ENCODE results near the gene NAGLU. TPM values are rescaled to one million over a fixed set of nuclear protein-coding genes. Genes with fewer than 3 reads are reported as not detected.

The NAGLU gene
- total RNA-seq, 1 donor from 2014 or later: 17.4 TPM

- Mint-ChIP-seq H3K27me3 (ENCODE audit: low read depth) (no peaks in the 10 kb centered on the region), H3K4me1 (ENCODE audit: low read depth) (peaks cover 20% of the 10 kb centered on the region), H3K36me3 (ENCODE audit: low read depth) (peaks cover 55% of the 10 kb centered on the region), H3K4me3 (ENCODE audit: low read depth) (peak within 1 kb of the TSS; percentile 97), H3K9me3 (no peaks in the 10 kb centered on the region), H3K27ac (peak within 1 kb of the TSS; percentile 96)
- intact Hi-C loops (cut with micrococcal nuclease): loop anchor here (1.0 to 10.0 kb wide), 5 partner anchors 10 to 417 kb away; partner anchors contain the start of genes MLX, PLEKHH3, RAMP2 and RETREG3
- peak; percentile 92 for DNase-seq (ENCODE audit: low spot score)
Measured at GRCh38 chr17:42577532-42578281, 41.7 kb downstream of the NAGLU start, which contains the start of gene PSMC3IP. Gene PSMC3IP (minus strand): TSS chr17:42577729. CDS start chr17:42577686, 43 bp downstream.

- no peaks in the 10 kb centered on the region for H3K9me3 Mint-ChIP-seq
- peak overlapping the region; percentile 96 for H3K27ac Mint-ChIP-seq
- intact Hi-C loops (cut with micrococcal nuclease): loop anchor here (1.0 to 10.0 kb wide), 4 partner anchors 31 to 416 kb away; partner anchors contain the start of genes PLEKHH3, RAMP2, RETREG3 and RPL27
Measured at GRCh38 chr17:42578282-42578869, 42.3 kb downstream of the NAGLU start.

GRCh38 chr17:42579794-42580551 lies 43.9 kb downstream of the NAGLU start:
- no peak overlapping the region for H3K27ac Mint-ChIP-seq
- no peaks in the 10 kb centered on the region for H3K9me3 Mint-ChIP-seq
- intact Hi-C loops (cut with micrococcal nuclease): loop anchor here (5.0 to 10.0 kb wide), 3 partner anchors 97 to 415 kb away; partner anchors contain the start of genes PLEKHH3, RAMP2 and RPL27
- no peak for DNase-seq (ENCODE audit: low spot score)
- peaks cover 53% of the 10 kb centered on the region for H3K36me3 Mint-ChIP-seq (ENCODE audit: low read depth)
- peak overlapping the region; percentile 4 for H3K4me3 Mint-ChIP-seq (ENCODE audit: low read depth)
- H3K4me1 Mint-ChIP-seq (ENCODE audit: low read depth): peaks cover 18% of the 10 kb centered on the region
- no peaks in the 10 kb centered on the region for H3K27me3 Mint-ChIP-seq (ENCODE audit: low read depth)

More at GRCh38 chr17:42578282-42578869, 42.3 kb downstream of the NAGLU start:
- peak; percentile 62 for DNase-seq (ENCODE audit: low spot score)
- Mint-ChIP-seq H3K27me3 (ENCODE audit: low read depth) (no peaks in the 10 kb centered on the region), H3K4me1 (ENCODE audit: low read depth) (peaks cover 18% of the 10 kb centered on the region), H3K4me3 (ENCODE audit: low read depth) (peak overlapping the region; percentile 97), H3K36me3 (ENCODE audit: low read depth) (peaks cover 55% of the 10 kb centered on the region)

GRCh38 chr17:42581744-42582270 lies 45.8 kb downstream of the NAGLU start:
- DNase-seq (ENCODE audit: low spot score): no peak
- H3K4me1 Mint-ChIP-seq (ENCODE audit: low read depth): peaks cover 6% of the 10 kb centered on the region
- intact Hi-C loops (cut with micrococcal nuclease): no loop called here
- H3K4me3 Mint-ChIP-seq (ENCODE audit: low read depth): no peak overlapping the region
- no peaks in the 10 kb centered on the region for H3K27me3 Mint-ChIP-seq (ENCODE audit: low read depth)
- no peaks in the 10 kb centered on the region for H3K9me3 Mint-ChIP-seq
- H3K36me3 Mint-ChIP-seq (ENCODE audit: low read depth): peaks cover 50% of the 10 kb centered on the region
- H3K27ac Mint-ChIP-seq: no peak overlapping the region

GRCh38 chr17:42584880-42585279 lies 48.8 kb downstream of the NAGLU start:
- Mint-ChIP-seq H3K9me3 (no peaks in the 10 kb centered on the region), H3K4me1 (ENCODE audit: low read depth) (no peaks in the 10 kb centered on the region), H3K27ac (no peak overlapping the region), H3K27me3 (ENCODE audit: low read depth) (no peaks in the 10 kb centered on the region), H3K4me3 (ENCODE audit: low read depth) (no peak overlapping the region), H3K36me3 (ENCODE audit: low read depth) (peaks cover 45% of the 10 kb centered on the region)
- DNase-seq (ENCODE audit: low spot score): no peak
- intact Hi-C loops (cut with micrococcal nuclease): no loop called here

- no peaks in the 10 kb centered on the region for H3K4me1 Mint-ChIP-seq (ENCODE audit: low read depth)
- no peak overlapping the region for H3K27ac Mint-ChIP-seq
- intact Hi-C loops (cut with micrococcal nuclease): no loop called here
- no peak for DNase-seq (ENCODE audit: low spot score)
- peaks cover 49% of the 10 kb centered on the region for H3K36me3 Mint-ChIP-seq (ENCODE audit: low read depth)
- no peak overlapping the region for H3K4me3 Mint-ChIP-seq (ENCODE audit: low read depth)
- no peaks in the 10 kb centered on the region for H3K27me3 Mint-ChIP-seq (ENCODE audit: low read depth)
- H3K9me3 Mint-ChIP-seq: no peaks in the 10 kb centered on the region
Measured at GRCh38 chr17:42585353-42585752, 49.3 kb downstream of the NAGLU start.

- Mint-ChIP-seq H3K27me3 (ENCODE audit: low read depth) (no peaks in the 10 kb centered on the region), H3K27ac (no peak overlapping the region), H3K9me3 (no peaks in the 10 kb centered on the region), H3K4me3 (ENCODE audit: low read depth) (no peak overlapping the region), H3K4me1 (ENCODE audit: low read depth) (no peaks in the 10 kb centered on the region), H3K36me3 (ENCODE audit: low read depth) (peaks cover 54% of the 10 kb centered on the region)
- intact Hi-C loops (cut with micrococcal nuclease): no loop called here
- DNase-seq (ENCODE audit: low spot score): no peak
Measured at GRCh38 chr17:42586514-42587230, 50.6 kb downstream of the NAGLU start.

GRCh38 chr17:42590886-42591285 lies 54.8 kb downstream of the NAGLU start:
- Mint-ChIP-seq H3K9me3 (no peaks in the 10 kb centered on the region), H3K27me3 (ENCODE audit: low read depth) (no peaks in the 10 kb centered on the region), H3K4me1 (ENCODE audit: low read depth) (no peaks in the 10 kb centered on the region), H3K36me3 (ENCODE audit: low read depth) (peaks cover 37% of the 10 kb centered on the region), H3K27ac (no peak overlapping the region), H3K4me3 (ENCODE audit: low read depth) (no peak overlapping the region)
- no peak for DNase-seq (ENCODE audit: low spot score)
- intact Hi-C loops (cut with micrococcal nuclease): no loop called here

- H3K36me3 Mint-ChIP-seq (ENCODE audit: low read depth): peaks cover 36% of the 10 kb centered on the region
- H3K27me3 Mint-ChIP-seq (ENCODE audit: low read depth): no peaks in the 10 kb centered on the region
- no peak overlapping the region for H3K27ac Mint-ChIP-seq
- H3K9me3 Mint-ChIP-seq: no peaks in the 10 kb centered on the region
- H3K4me1 Mint-ChIP-seq (ENCODE audit: low read depth): no peaks in the 10 kb centered on the region
- no peak overlapping the region for H3K4me3 Mint-ChIP-seq (ENCODE audit: low read depth)
- no peak for DNase-seq (ENCODE audit: low spot score)
- intact Hi-C loops (cut with micrococcal nuclease): no loop called here
Measured at GRCh38 chr17:42591411-42591810, 55.4 kb downstream of the NAGLU start.

Other genes with a start within 250 kb of the NAGLU start
- gene STAT5A, start 247.7 kb upstream of the NAGLU start, total RNA-seq: 288 and 302 TPM in 2 replicates
- gene STAT3, start 147.8 kb upstream of the NAGLU start, total RNA-seq: 250 and 262 TPM in 2 replicates
- gene CAVIN1, start 113.0 kb upstream of the NAGLU start, total RNA-seq: 3.5 and 3.8 TPM in 2 replicates
- gene ATP6V0A1, start 77.4 kb upstream of the NAGLU start, total RNA-seq: 16.0 and 17.5 TPM in 2 replicates
- 0.91 and 1.4 TPM in 2 replicates for gene HSD17B1, start 16.7 kb downstream of the NAGLU start, total RNA-seq
- 90.6 and 91.6 TPM in 2 replicates for gene COASY, start 25.9 kb downstream of the NAGLU start, total RNA-seq
- gene MLX, start 30.9 kb downstream of the NAGLU start, total RNA-seq: 54.8 and 60.0 TPM in 2 replicates
- 23.3 and 26.6 TPM in 2 replicates for gene PSMC3IP, start 41.5 kb downstream of the NAGLU start, total RNA-seq
- gene RETREG3, start 73.1 kb downstream of the NAGLU start, total RNA-seq: 37.7 and 39.0 TPM in 2 replicates
- 85.5 and 94.9 TPM in 2 replicates for gene TUBG1, start 73.4 kb downstream of the NAGLU start, total RNA-seq
- 12.2 and 12.6 TPM in 2 replicates for gene TUBG2, start 123.0 kb downstream of the NAGLU start, total RNA-seq
- 0.57 and 1.0 TPM in 2 replicates for gene PLEKHH3, start 140.8 kb downstream of the NAGLU start, total RNA-seq
- gene CCR10, start 145.6 kb downstream of the NAGLU start, total RNA-seq: 0.16 and 0.23 TPM in 2 replicates
- gene CNTNAP1, start 146.3 kb downstream of the NAGLU start, total RNA-seq: 1.3 and 2.4 TPM in 2 replicates
- gene EZH1, start 208.8 kb downstream of the NAGLU start, total RNA-seq: 36.1 and 37.1 TPM in 2 replicates
- not detected in 2 replicates for gene RAMP2, start 225.0 kb downstream of the NAGLU start, total RNA-seq
- gene VPS25, start 237.2 kb downstream of the NAGLU start, total RNA-seq: 88.8 and 90.4 TPM in 2 replicates
- 0.16 and 0.28 TPM in 2 replicates for gene WNK4, start 244.4 kb downstream of the NAGLU start, total RNA-seq